ENCODE results near the gene EPO.
"Not testable (repeated sequence)": the region's sequence is repeated elsewhere in the genome, so short reads cannot be mapped to it uniquely, and the experiment has no call there.

Gene EPO

GRCh38 chr7:100739934-100740333, 19.7 kb downstream of the EPO start:
- no peak for DNase-seq (ENCODE audit: low spot score)

- DNase-seq (ENCODE audit: low spot score) = no peak
Measured at GRCh38 chr7:100744605-100745004, 24.3 kb downstream of the EPO start.

GRCh38 chr7:100745184-100745583, 24.9 kb downstream of the EPO start:
- DNase-seq (ENCODE audit: low spot score) = peak; percentile 94

- DNase-seq (ENCODE audit: low spot score) = no peak
Measured at GRCh38 chr7:100752994-100753393, 32.7 kb downstream of the EPO start.

GRCh38 chr7:100753750-100754149, 33.5 kb downstream of the EPO start:
- DNase-seq (ENCODE audit: low spot score) = no peak

GRCh38 chr7:100759357-100760171, 39.3 kb downstream of the EPO start:
- DNase-seq (ENCODE audit: low spot score) = no peak

GRCh38 chr7:100762841-100763240, 42.6 kb downstream of the EPO start:
- not testable (repeated sequence) for DNase-seq (ENCODE audit: low spot score)

- DNase-seq (ENCODE audit: low spot score) = no peak
Measured at GRCh38 chr7:100763556-100764140, 43.4 kb downstream of the EPO start.

- DNase-seq (ENCODE audit: low spot score) = no peak
Measured at GRCh38 chr7:100764841-100765240, 44.6 kb downstream of the EPO start.

- no peak for DNase-seq (ENCODE audit: low spot score)
Measured at GRCh38 chr7:100765250-100765649, 45.0 kb downstream of the EPO start.

- no peak for DNase-seq (ENCODE audit: low spot score)
Measured at GRCh38 chr7:100768784-100769183, 48.5 kb downstream of the EPO start.
